Measurements from ENCODE around the gene SUPT5H. TPM values are rescaled to one million over a fixed set of nuclear protein-coding genes. Genes with fewer than 3 reads are reported as not detected.
A peak's percentile ranks its signal among the peaks of the same experiment; 100 is the strongest.

SUPT5H gene
- total and polyA plus RNA-seq, 10 of the 15 experiments (the other 5 are each of a cell fraction or from before 2014, with no cell fraction given): 27.2 to 194 (median 83.6) TPM

GRCh38 chr19:39409208-39410016 lies 36.0 kb upstream of the SUPT5H start (continued):
- TF ChIP-seq, protein P1, sequence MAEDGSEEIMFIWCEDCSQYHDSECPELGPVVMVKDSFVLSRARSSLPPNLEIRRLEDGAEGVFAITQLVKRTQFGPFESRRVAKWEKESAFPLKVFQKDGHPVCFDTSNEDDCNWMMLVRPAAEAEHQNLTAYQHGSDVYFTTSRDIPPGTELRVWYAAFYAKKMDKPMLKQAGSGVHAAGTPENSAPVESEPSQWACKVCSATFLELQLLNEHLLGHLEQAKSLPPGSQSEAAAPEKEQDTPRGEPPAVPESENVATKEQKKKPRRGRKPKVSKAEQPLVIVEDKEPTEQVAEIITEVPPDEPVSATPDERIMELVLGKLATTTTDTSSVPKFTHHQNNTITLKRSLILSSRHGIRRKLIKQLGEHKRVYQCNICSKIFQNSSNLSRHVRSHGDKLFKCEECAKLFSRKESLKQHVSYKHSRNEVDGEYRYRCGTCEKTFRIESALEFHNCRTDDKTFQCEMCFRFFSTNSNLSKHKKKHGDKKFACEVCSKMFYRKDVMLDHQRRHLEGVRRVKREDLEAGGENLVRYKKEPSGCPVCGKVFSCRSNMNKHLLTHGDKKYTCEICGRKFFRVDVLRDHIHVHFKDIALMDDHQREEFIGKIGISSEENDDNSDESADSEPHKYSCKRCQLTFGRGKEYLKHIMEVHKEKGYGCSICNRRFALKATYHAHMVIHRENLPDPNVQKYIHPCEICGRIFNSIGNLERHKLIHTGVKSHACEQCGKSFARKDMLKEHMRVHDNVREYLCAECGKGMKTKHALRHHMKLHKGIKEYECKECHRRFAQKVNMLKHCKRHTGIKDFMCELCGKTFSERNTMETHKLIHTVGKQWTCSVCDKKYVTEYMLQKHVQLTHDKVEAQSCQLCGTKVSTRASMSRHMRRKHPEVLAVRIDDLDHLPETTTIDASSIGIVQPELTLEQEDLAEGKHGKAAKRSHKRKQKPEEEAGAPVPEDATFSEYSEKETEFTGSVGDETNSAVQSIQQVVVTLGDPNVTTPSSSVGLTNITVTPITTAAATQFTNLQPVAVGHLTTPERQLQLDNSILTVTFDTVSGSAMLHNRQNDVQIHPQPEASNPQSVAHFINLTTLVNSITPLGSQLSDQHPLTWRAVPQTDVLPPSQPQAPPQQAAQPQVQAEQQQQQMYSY (CRISPR knock-in tag; IDR thresholded peaks at IDR 0.05): no peak; the same call in 1 of the 2 replicates
- TF ChIP-seq ZBTB40 (IDR thresholded peaks at IDR 0.05; ENCODE audit: borderline replicate concordance): peak; percentile 66; the same call in 1 of the 2 replicates
- peak; percentile 60; the same call in 1 of the 2 replicates for TF ChIP-seq PAX5 (IDR thresholded peaks at IDR 0.05; ENCODE audit: borderline replicate concordance, low read depth, low read length)
- TF ChIP-seq, protein P2, sequence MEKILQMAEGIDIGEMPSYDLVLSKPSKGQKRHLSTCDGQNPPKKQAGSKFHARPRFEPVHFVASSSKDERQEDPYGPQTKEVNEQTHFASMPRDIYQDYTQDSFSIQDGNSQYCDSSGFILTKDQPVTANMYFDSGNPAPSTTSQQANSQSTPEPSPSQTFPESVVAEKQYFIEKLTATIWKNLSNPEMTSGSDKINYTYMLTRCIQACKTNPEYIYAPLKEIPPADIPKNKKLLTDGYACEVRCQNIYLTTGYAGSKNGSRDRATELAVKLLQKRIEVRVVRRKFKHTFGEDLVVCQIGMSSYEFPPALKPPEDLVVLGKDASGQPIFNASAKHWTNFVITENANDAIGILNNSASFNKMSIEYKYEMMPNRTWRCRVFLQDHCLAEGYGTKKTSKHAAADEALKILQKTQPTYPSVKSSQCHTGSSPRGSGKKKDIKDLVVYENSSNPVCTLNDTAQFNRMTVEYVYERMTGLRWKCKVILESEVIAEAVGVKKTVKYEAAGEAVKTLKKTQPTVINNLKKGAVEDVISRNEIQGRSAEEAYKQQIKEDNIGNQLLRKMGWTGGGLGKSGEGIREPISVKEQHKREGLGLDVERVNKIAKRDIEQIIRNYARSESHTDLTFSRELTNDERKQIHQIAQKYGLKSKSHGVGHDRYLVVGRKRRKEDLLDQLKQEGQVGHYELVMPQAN (conservative IDR thresholded peaks at IDR 0.05): no peak
- TF ChIP-seq, protein P3, sequence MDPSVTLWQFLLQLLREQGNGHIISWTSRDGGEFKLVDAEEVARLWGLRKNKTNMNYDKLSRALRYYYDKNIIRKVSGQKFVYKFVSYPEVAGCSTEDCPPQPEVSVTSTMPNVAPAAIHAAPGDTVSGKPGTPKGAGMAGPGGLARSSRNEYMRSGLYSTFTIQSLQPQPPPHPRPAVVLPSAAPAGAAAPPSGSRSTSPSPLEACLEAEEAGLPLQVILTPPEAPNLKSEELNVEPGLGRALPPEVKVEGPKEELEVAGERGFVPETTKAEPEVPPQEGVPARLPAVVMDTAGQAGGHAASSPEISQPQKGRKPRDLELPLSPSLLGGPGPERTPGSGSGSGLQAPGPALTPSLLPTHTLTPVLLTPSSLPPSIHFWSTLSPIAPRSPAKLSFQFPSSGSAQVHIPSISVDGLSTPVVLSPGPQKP (IDR thresholded peaks at IDR 0.05; ENCODE audit: low read depth, low read length): peak; percentile 78
- peak; percentile 86; the same call in 2 of the 3 replicates for TF ChIP-seq POU2F2 (IDR thresholded peaks at IDR 0.05; ENCODE audit: borderline replicate concordance, low read depth, low read length)
- no peak for TF ChIP-seq ZNF274 (IDR thresholded peaks at IDR 0.05; ENCODE audit: insufficient read depth, insufficient read length)
- no peak for TF ChIP-seq ZNF622 (IDR thresholded peaks at IDR 0.05)
- no peak for TF ChIP-seq SREBF2 (IDR thresholded peaks at IDR 0.05; ENCODE audit: low read length)
- no peak for TF ChIP-seq KAT2A (conservative IDR thresholded peaks at IDR 0.05; ENCODE audit: control insufficient read depth, low read depth, low read length)
- TF ChIP-seq STAT1 (conservative IDR thresholded peaks at IDR 0.05): no peak
- TF ChIP-seq RB1 (IDR thresholded peaks at IDR 0.05; ENCODE audit: borderline replicate concordance): no peak; the same call in 1 of the 2 replicates
- no peak for TF ChIP-seq SMC3 (IDR thresholded peaks at IDR 0.05; ENCODE audit: borderline replicate concordance, low read length)
- TF ChIP-seq, protein P4, sequence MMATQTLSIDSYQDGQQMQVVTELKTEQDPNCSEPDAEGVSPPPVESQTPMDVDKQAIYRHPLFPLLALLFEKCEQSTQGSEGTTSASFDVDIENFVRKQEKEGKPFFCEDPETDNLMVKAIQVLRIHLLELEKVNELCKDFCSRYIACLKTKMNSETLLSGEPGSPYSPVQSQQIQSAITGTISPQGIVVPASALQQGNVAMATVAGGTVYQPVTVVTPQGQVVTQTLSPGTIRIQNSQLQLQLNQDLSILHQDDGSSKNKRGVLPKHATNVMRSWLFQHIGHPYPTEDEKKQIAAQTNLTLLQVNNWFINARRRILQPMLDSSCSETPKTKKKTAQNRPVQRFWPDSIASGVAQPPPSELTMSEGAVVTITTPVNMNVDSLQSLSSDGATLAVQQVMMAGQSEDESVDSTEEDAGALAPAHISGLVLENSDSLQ (IDR thresholded peaks at IDR 0.05): no peak
- TF ChIP-seq SMAD5 (IDR thresholded peaks at IDR 0.05; ENCODE audit: low read depth): peak; percentile 22; the same call in 1 of the 2 replicates
- TF ChIP-seq POLR2AphosphoS5 (IDR thresholded peaks at IDR 0.05; ENCODE audit: low read length): peak; percentile 99
- TF ChIP-seq SMAD1 (IDR thresholded peaks at IDR 0.05; ENCODE audit: low read depth, partially characterized antibody): peak; percentile 73

All from GM12878 (cell line).